CD4-positive, alpha-beta T cell (primary cell): ENCODE results near the gene RPS15. TPM values are rescaled to one million over a fixed set of nuclear protein-coding genes. Genes with fewer than 3 reads are reported as not detected.

Source experiments
- ATAC-seq: fragments of 200-7000 bp; cut with Tn5 transposase; one replicate; pipeline ENCODE4 v1.10.0; 2022; ENCODE audit warnings: mild to moderate bottlenecking; ENCODE audit not compliant: poor library complexity
- CTCF ChIA-PET: fragments of 350-600 bp; sonication (Branson Sonifier 250); formaldehyde crosslinking; loops from one replicate; lab custom pipeline; 2021; ENCODE audit warnings: antibody characterized with exemption, inconsistent platforms; lab: Charles Lee
- POLR2A ChIA-PET: fragments of 350-600 bp; sonication (Branson Sonifier 250); formaldehyde crosslinking; loops from one replicate; lab custom pipeline; 2021; ENCODE audit warnings: antibody characterized with exemption, inconsistent platforms; lab: Charles Lee
- DNase-seq, 14 experiments: peaks; one replicate each; pipeline ENCODE4 v3.0.0-alpha.2; 2013 to 2020; ENCODE audit warnings: mixed read lengths in 2 of 14
- H3K27ac ChIP-seq, 2 donors: one replicate each; pipeline versions ENCODE4 v1.5.1 to v1.7.0; 2013; ENCODE audit warnings: low read length in 2 of 2, low read depth in 1 of 2, mild to moderate bottlenecking in 1 of 2
- H3K27me3 ChIP-seq, 2 experiments: 1 replicate in 1 of 2; 2 replicates in 1 of 2; pipeline versions ENCODE4 v1.6.1 to v1.7.0; 2013; ENCODE audit warnings: low read length in 2 of 2, control low read depth in 1 of 2, mild to moderate bottlenecking in 1 of 2, moderate library complexity in 1 of 2; ENCODE audit not compliant: insufficient read depth in 2 of 2, control insufficient read depth in 1 of 2
- H3K36me3 ChIP-seq: one replicate; pipeline ENCODE4 v1.6.1; 2013; ENCODE audit warnings: low read length, control low read depth; ENCODE audit not compliant: insufficient read depth
- H3K4me1 ChIP-seq: one replicate; pipeline ENCODE4 v1.6.1; 2013; ENCODE audit warnings: low read length, control low read depth; ENCODE audit not compliant: insufficient read depth
- H3K4me3 ChIP-seq: one replicate; pipeline ENCODE4 v1.5.1; 2013; ENCODE audit warnings: mild to moderate bottlenecking, low read length, moderate library complexity
- H3K9me3 ChIP-seq, 2 experiments: 1 replicate in 1 of 2; 2 replicates in 1 of 2; pipeline versions ENCODE4 v1.6.1 to v1.7.0; 2013; ENCODE audit warnings: low read length in 2 of 2, mild to moderate bottlenecking in 2 of 2, control low read depth in 1 of 2, moderate library complexity in 1 of 2; ENCODE audit not compliant: control insufficient read depth in 1 of 2, insufficient read depth in 1 of 2
- H3K27ac Mint-ChIP-seq: one replicate; pipeline ENCODE4 v1.8.0; 2020; ENCODE audit warnings: mixed read lengths
- H3K27me3 Mint-ChIP-seq: one replicate; pipeline ENCODE4 v1.8.0; 2021; ENCODE audit warnings: mixed read lengths
- H3K36me3 Mint-ChIP-seq: one replicate; pipeline ENCODE4 v1.8.0; 2021; ENCODE audit warnings: low read depth, mixed read lengths
- H3K4me1 Mint-ChIP-seq: one replicate; pipeline ENCODE4 v1.8.0; 2021; ENCODE audit warnings: low read depth, mixed read lengths
- H3K4me3 Mint-ChIP-seq: one replicate; pipeline ENCODE4 v1.8.0; 2020; ENCODE audit warnings: mild to moderate bottlenecking, mixed read lengths
- H3K9me3 Mint-ChIP-seq: one replicate; pipeline ENCODE4 v1.8.0; 2020; ENCODE audit warnings: mixed read lengths
- intact Hi-C, 2 experiments: fragments of 100-400 bp; cut with DNase I in 1 of 2; cut with micrococcal nuclease in 1 of 2; formaldehyde crosslinking; loops; one replicate each; pipeline versions ENCODE4 v1.15.1 to v1.9.0; 2023 to 2025; cut with DNase I, micrococcal nuclease
- total RNA-seq, 174 experiments: library from RNA in 2 of 174; stranded (reverse) in 2 of 174; gene quantifications; one replicate each; pipeline ENCODE4 v1.2.3 and lab custom pipeline; 2021 to 2026
- TF ChIP-seq, protein P1 (sequence below): fragments of 200-600 bp; IDR thresholded peaks from one replicate; pipeline ENCODE4 v1.8.0; 2022; ENCODE audit warnings: antibody characterized with exemption, mild to moderate bottlenecking

RPS15 gene
- total RNA-seq, 2 experiments from 2014 or later: 2,193 to 2,200 TPM

GRCh38 chr19:1425102-1425837, 12.9 kb upstream of the RPS15 start:
- ChIA-PET CTCF (no interaction called here), POLR2A (no interaction called here)
- Histone ChIP-seq H3K4me1 (no peaks in the 10 kb centered on the region), H3K4me3 (no peak overlapping the region), H3K27me3 (no peaks in the 10 kb centered on the region), H3K36me3 (peaks cover 89% of the 10 kb centered on the region), H3K9me3 (no peaks in the 10 kb centered on the region), H3K27ac (no peak overlapping the region)
- H3K27ac Mint-ChIP-seq: no peak overlapping the region
- H3K27me3 Mint-ChIP-seq: no peaks in the 10 kb centered on the region
- TF ChIP-seq, protein P1, sequence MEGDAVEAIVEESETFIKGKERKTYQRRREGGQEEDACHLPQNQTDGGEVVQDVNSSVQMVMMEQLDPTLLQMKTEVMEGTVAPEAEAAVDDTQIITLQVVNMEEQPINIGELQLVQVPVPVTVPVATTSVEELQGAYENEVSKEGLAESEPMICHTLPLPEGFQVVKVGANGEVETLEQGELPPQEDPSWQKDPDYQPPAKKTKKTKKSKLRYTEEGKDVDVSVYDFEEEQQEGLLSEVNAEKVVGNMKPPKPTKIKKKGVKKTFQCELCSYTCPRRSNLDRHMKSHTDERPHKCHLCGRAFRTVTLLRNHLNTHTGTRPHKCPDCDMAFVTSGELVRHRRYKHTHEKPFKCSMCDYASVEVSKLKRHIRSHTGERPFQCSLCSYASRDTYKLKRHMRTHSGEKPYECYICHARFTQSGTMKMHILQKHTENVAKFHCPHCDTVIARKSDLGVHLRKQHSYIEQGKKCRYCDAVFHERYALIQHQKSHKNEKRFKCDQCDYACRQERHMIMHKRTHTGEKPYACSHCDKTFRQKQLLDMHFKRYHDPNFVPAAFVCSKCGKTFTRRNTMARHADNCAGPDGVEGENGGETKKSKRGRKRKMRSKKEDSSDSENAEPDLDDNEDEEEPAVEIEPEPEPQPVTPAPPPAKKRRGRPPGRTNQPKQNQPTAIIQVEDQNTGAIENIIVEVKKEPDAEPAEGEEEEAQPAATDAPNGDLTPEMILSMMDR: no peak
- H3K36me3 Mint-ChIP-seq: peaks cover 73% of the 10 kb centered on the region
- no peak overlapping the region for H3K4me3 Mint-ChIP-seq
- intact Hi-C loops: no loop called here
- H3K9me3 Mint-ChIP-seq: no peaks in the 10 kb centered on the region
- ATAC-seq (no peak), DNase-seq (no peak)
- H3K4me1 Mint-ChIP-seq: peaks cover 4% of the 10 kb centered on the region

DNA sequence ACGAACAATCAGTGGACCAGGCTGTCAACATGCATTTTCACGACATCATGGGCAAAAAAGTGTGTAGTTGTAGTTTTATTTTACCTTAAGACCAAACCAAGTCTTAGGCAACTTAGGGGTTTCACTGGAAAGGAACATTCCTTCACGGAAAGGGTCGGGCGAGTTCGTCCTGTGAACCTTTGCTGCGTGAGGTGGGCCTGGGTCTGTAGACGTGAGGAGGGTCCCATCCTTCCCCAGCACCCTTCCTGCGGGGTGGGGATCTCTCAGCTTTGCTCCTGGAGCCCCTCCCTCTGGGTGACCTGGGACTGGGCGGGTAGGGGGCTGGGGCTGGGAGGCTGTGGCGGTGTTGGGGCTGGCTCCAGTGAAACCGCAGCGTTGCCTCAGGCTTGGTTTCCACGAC, 12.3 kb upstream of the RPS15 start:
- no peak overlapping the region for H3K27ac Mint-ChIP-seq
- TF ChIP-seq, protein P1: no peak
- H3K36me3 Mint-ChIP-seq: peaks cover 69% of the 10 kb centered on the region

GRCh38 chr19:1426736-1427135, 11.5 kb upstream of the RPS15 start:
- no peak overlapping the region for H3K4me3 ChIP-seq
- DNase-seq (no peak), ATAC-seq (no peak)
- H3K36me3 ChIP-seq: peaks cover 83% of the 10 kb centered on the region
- H3K27ac Mint-ChIP-seq: no peak overlapping the region
- peaks cover 68% of the 10 kb centered on the region for H3K36me3 Mint-ChIP-seq
- no peaks in the 10 kb centered on the region for H3K27me3 Mint-ChIP-seq
- H3K4me1 ChIP-seq: no peaks in the 10 kb centered on the region
- no peaks in the 10 kb centered on the region for H3K9me3 ChIP-seq
- ChIA-PET POLR2A (no interaction called here), CTCF (no interaction called here)
- no peaks in the 10 kb centered on the region for H3K27me3 ChIP-seq
- intact Hi-C loops: no loop called here
- no peak overlapping the region for H3K4me3 Mint-ChIP-seq
- TF ChIP-seq, protein P1: no peak
- peaks cover 4% of the 10 kb centered on the region for H3K4me1 Mint-ChIP-seq
- H3K27ac ChIP-seq: no peak overlapping the region
- H3K9me3 Mint-ChIP-seq: no peaks in the 10 kb centered on the region

More for the DNA sequence above, 12.3 kb upstream of the RPS15 start:
- Histone ChIP-seq H3K9me3 (no peaks in the 10 kb centered on the region), H3K27ac (no peak overlapping the region), H3K27me3 (no peaks in the 10 kb centered on the region), H3K4me1 (no peaks in the 10 kb centered on the region), H3K4me3 (no peak overlapping the region), H3K36me3 (peaks cover 87% of the 10 kb centered on the region)
- ChIA-PET CTCF (no interaction called here), POLR2A (no interaction called here)
- ATAC-seq (no peak), DNase-seq (no peak)
- H3K9me3 Mint-ChIP-seq: no peaks in the 10 kb centered on the region
- intact Hi-C loops: no loop called here
- H3K4me1 Mint-ChIP-seq: peaks cover 4% of the 10 kb centered on the region
- H3K4me3 Mint-ChIP-seq: no peak overlapping the region
- no peaks in the 10 kb centered on the region for H3K27me3 Mint-ChIP-seq
